Measurements from ENCODE around the gene PTPRM. TPM values are rescaled to one million over a fixed set of nuclear protein-coding genes. Genes with fewer than 3 reads are reported as not detected.

PTPRM gene
- total RNA-seq, 4 donors from 2014 or later = 170 to 198 (median 182) TPM

DNA sequence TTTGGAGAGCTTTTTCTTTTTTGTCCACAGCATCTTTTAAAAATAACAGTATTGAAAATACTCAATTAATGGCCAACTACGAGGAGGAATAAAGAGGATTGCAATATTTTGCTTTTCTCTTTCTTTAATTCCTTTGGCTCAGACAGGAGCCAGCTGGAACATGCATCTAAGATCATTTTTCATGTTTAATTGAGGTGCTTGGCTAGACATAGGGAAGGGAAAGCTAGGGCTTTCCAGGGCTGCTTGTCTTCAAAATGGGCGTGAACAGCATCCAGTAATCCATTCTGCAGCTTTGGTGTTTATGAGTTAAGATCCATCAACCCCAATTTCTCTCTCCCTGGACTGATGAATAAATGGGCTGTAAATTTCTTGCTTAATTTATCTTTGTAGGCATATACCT, 323.0 kb downstream of the PTPRM start:
- DNase-seq = no peak
- 74 to 84% methylated on average over 2 of the region's 2 CpGs for whole genome bisulfite sequencing, 2 donors
- Histone ChIP-seq H3K4me1 (peaks cover 14 to 17% of the 10 kb centered on the region in 2 donors), H3K9me3 (no peaks in the 10 kb centered on the region), H3K4me3 (replicated peaks in 1 of 3) (no peak overlapping the region), H3K27ac (no peak overlapping the region), H3K36me3 (no peaks in the 10 kb centered on the region), H3K27me3 (no peaks in the 10 kb centered on the region)
- TF ChIP-seq POLR2A (IDR thresholded peaks at IDR 0.05) (no peak), CTCF (IDR thresholded peaks at IDR 0.05) (no peak)
- intact Hi-C loops (cut with DNase I) = no loop called here

- 95 to 98% methylated on average over 6 of the region's 6 CpGs for WGBS, 2 donors
- TF ChIP-seq CTCF (IDR thresholded peaks at IDR 0.05) (no peak), POLR2A (IDR thresholded peaks at IDR 0.05) (no peak)
These were observed 325.4 kb downstream of the PTPRM start for GRCh38 chr18:7892556-7892955.

DNA sequence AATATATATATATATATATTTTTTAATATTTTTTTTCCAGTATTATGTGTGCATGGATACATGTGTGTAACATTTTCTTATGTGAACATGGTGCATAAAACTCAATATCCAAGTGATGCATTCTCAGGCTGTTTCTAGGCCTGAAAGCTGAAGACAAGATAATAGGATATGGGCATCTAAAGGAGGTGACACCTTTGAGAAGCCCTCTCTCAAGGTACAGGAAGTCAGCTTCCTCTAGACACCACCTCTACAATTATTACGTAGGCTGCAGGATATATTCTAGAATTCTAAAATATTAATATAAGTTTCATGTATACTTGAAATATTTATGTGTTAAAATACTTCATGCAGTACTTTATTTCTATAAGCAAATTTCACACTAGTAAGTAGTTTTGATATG, 327.5 kb downstream of the PTPRM start:
- H3K27ac ChIP-seq = no peak overlapping the region

More at GRCh38 chr18:7892556-7892955, 325.4 kb downstream of the PTPRM start:
- H3K4me1 ChIP-seq = peaks cover 18 to 19% of the 10 kb centered on the region in 2 donors
- no peaks in the 10 kb centered on the region for H3K27me3 ChIP-seq
- DNase-seq = no peak
- H3K36me3 ChIP-seq = no peaks in the 10 kb centered on the region
- no peak overlapping the region for H3K4me3 ChIP-seq (replicated peaks in 1 of 3)
- no peak overlapping the region for H3K27ac ChIP-seq
- intact Hi-C loops (cut with DNase I) = no loop called here
- no peaks in the 10 kb centered on the region for H3K9me3 ChIP-seq

DNA sequence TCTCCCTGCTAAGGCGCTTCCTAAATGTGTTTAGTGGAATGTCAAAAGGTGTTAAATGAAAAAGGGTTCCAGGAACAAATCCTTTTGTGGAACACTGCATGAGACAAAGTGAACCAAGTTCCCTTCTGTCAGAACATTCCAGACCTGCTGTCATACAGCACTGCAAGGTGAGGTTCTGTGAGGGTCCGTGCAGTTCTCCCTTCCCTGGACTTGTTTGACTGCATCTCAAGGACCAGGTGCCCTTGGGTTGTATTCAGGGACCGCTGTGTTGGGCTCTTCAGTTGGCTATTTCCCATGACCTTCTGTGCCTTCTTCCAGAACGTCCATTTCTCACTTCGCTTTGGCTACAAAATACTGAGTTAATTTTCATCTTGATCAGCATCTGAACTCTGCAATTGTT, 328.2 kb downstream of the PTPRM start:
- H3K27me3 ChIP-seq = no peaks in the 10 kb centered on the region
- H3K36me3 ChIP-seq = no peaks in the 10 kb centered on the region
- 66 to 69% methylated on average over 5 of the region's 5 CpGs for WGBS, 2 donors
- no peaks in the 10 kb centered on the region for H3K9me3 ChIP-seq
- intact Hi-C loops (cut with DNase I) = no loop called here
- TF ChIP-seq POLR2A (IDR thresholded peaks at IDR 0.05) (no peak), CTCF (IDR thresholded peaks at IDR 0.05) (no peak)
- peak; percentile 23 to 36 for DNase-seq
- no peak overlapping the region for H3K4me3 ChIP-seq (replicated peaks in 1 of 3)
- H3K4me1 ChIP-seq = peaks cover 25 to 32% of the 10 kb centered on the region in 2 donors
- H3K27ac ChIP-seq = no peak overlapping the region

More for the DNA sequence above, 327.5 kb downstream of the PTPRM start:
- DNase-seq = no peak
- no peaks in the 10 kb centered on the region for H3K9me3 ChIP-seq
- no peaks in the 10 kb centered on the region for H3K27me3 ChIP-seq
- no peak overlapping the region for H3K4me3 ChIP-seq (replicated peaks in 1 of 3)
- 86 to 94% methylated on average over 1 of the region's 1 CpG for WGBS, 2 donors
- no peak for TF ChIP-seq CTCF (IDR thresholded peaks at IDR 0.05)
- TF ChIP-seq POLR2A (IDR thresholded peaks at IDR 0.05) = no peak
- H3K4me1 ChIP-seq = peaks cover 25 to 32% of the 10 kb centered on the region in 2 donors
- H3K36me3 ChIP-seq = no peaks in the 10 kb centered on the region
- intact Hi-C loops (cut with DNase I) = no loop called here

DNA sequence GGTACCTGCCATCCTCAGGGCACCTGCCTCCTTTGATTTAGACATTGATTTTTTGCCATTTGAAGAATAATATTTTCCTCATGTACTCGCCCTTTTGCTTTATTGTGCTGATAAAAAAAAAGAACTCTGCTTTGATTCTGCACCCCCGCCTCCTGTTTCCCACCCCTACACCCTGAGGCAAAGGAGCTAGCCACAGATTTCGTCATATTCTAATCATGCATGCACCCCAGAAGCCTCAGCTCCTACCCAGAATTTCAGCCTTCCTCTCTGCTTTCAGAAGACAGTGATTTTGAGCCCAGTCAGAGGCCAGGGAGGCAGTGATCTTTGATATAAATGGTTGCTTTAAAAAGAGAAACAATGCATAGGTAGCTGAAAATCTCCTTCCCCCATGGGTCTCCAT, 329.0 kb downstream of the PTPRM start:
- WGBS, 2 donors = 91 to 98% methylated on average over 3 of the region's 3 CpGs
- TF ChIP-seq CTCF (IDR thresholded peaks at IDR 0.05) (no peak), POLR2A (IDR thresholded peaks at IDR 0.05) (no peak)

More for the DNA sequence above, 329.0 kb downstream of the PTPRM start:
- Histone ChIP-seq H3K27ac (peak overlapping the region; percentile 41 to 61 (median 48)), H3K27me3 (no peaks in the 10 kb centered on the region), H3K4me3 (replicated peaks in 1 of 3) (no peak overlapping the region), H3K4me1 (peaks cover 25 to 32% of the 10 kb centered on the region in 2 donors), H3K36me3 (no peaks in the 10 kb centered on the region), H3K9me3 (no peaks in the 10 kb centered on the region)
- no peak for DNase-seq
- intact Hi-C loops (cut with DNase I) = no loop called here
